ENCODE results near the gene CADPS2. TPM values are rescaled to one million over a fixed set of nuclear protein-coding genes. Genes with fewer than 3 reads are reported as not detected.

CADPS2 gene
- total RNA-seq, 1 donor from 2014 or later = 6.4 TPM

GRCh38 chr7:122364761-122365280 is 521.4 kb downstream of the CADPS2 start:
- H3K9ac ChIP-seq (ENCODE audit: low read length) = no peak overlapping the region
- H3K27me3 ChIP-seq (ENCODE audit: insufficient read depth, low read length) = no peaks in the 10 kb centered on the region
- Mint-ChIP-seq H3K4me3 (ENCODE audit: unreplicated experiment) (no peak overlapping the region), H3K27me3 (ENCODE audit: low read depth, unreplicated experiment) (no peaks in the 10 kb centered on the region), H3K9me3 (ENCODE audit: unreplicated experiment) (no peaks in the 10 kb centered on the region), H3K36me3 (ENCODE audit: low read depth, unreplicated experiment) (no peaks in the 10 kb centered on the region), H3K4me1 (ENCODE audit: low read depth, unreplicated experiment) (no peaks in the 10 kb centered on the region), H3K27ac (ENCODE audit: unreplicated experiment) (no peak overlapping the region)
- no peaks in the 10 kb centered on the region for H3K4me1 ChIP-seq (ENCODE audit: insufficient read depth, low read length)
- H3K4me3 ChIP-seq (ENCODE audit: insufficient read depth, low read depth, low read length) = no peak overlapping the region
- no peaks in the 10 kb centered on the region for H3K36me3 ChIP-seq (ENCODE audit: insufficient read depth, low read length)
- no peak for TF ChIP-seq EZH2 (IDR thresholded peaks at IDR 0.05; ENCODE audit: insufficient read depth, low read length)
- TF ChIP-seq, protein P1, sequence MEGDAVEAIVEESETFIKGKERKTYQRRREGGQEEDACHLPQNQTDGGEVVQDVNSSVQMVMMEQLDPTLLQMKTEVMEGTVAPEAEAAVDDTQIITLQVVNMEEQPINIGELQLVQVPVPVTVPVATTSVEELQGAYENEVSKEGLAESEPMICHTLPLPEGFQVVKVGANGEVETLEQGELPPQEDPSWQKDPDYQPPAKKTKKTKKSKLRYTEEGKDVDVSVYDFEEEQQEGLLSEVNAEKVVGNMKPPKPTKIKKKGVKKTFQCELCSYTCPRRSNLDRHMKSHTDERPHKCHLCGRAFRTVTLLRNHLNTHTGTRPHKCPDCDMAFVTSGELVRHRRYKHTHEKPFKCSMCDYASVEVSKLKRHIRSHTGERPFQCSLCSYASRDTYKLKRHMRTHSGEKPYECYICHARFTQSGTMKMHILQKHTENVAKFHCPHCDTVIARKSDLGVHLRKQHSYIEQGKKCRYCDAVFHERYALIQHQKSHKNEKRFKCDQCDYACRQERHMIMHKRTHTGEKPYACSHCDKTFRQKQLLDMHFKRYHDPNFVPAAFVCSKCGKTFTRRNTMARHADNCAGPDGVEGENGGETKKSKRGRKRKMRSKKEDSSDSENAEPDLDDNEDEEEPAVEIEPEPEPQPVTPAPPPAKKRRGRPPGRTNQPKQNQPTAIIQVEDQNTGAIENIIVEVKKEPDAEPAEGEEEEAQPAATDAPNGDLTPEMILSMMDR (IDR thresholded peaks at IDR 0.05; ENCODE audit: insufficient read depth, low read depth, low read length) = no peak
- FAIRE-seq (no peak), DNase-seq (ENCODE audit: low read depth) (no peak)
- no peak overlapping the region for H2AFZ ChIP-seq (ENCODE audit: low read depth, low read length)
- H3K79me2 ChIP-seq (ENCODE audit: insufficient read depth, low read length) = no peaks in the 10 kb centered on the region
- H3K27ac ChIP-seq (ENCODE audit: low read depth, low read length) = no peak overlapping the region
- H3K9me3 ChIP-seq (ENCODE audit: insufficient read depth, low read depth, low read length) = no peaks in the 10 kb centered on the region
- no peaks in the 10 kb centered on the region for H4K20me1 ChIP-seq (ENCODE audit: insufficient read depth, low read length)
- no peak overlapping the region for H3K4me2 ChIP-seq (ENCODE audit: low read length)

GRCh38 chr7:122363144-122363543 is 523.1 kb downstream of the CADPS2 start:
- H3K4me2 ChIP-seq (ENCODE audit: low read length) = no peak overlapping the region
- Mint-ChIP-seq H3K4me1 (ENCODE audit: low read depth, unreplicated experiment) (no peaks in the 10 kb centered on the region), H3K9me3 (ENCODE audit: unreplicated experiment) (no peaks in the 10 kb centered on the region), H3K36me3 (ENCODE audit: low read depth, unreplicated experiment) (no peaks in the 10 kb centered on the region), H3K27me3 (ENCODE audit: low read depth, unreplicated experiment) (no peaks in the 10 kb centered on the region), H3K4me3 (ENCODE audit: unreplicated experiment) (no peak overlapping the region), H3K27ac (ENCODE audit: unreplicated experiment) (no peak overlapping the region)
- no peak for DNase-seq (ENCODE audit: low read depth)
- H3K27me3 ChIP-seq (ENCODE audit: insufficient read depth, low read length) = no peaks in the 10 kb centered on the region
- H3K9me3 ChIP-seq (ENCODE audit: insufficient read depth, low read depth, low read length) = no peaks in the 10 kb centered on the region
- no peak overlapping the region for H3K27ac ChIP-seq (ENCODE audit: low read depth, low read length)
- H2AFZ ChIP-seq (ENCODE audit: low read depth, low read length) = no peak overlapping the region
- no peak for TF ChIP-seq EZH2 (IDR thresholded peaks at IDR 0.05; ENCODE audit: insufficient read depth, low read length)
- TF ChIP-seq, protein P1 (IDR thresholded peaks at IDR 0.05; ENCODE audit: insufficient read depth, low read depth, low read length) = no peak
- FAIRE-seq = peak; percentile 52
- no peaks in the 10 kb centered on the region for H3K4me1 ChIP-seq (ENCODE audit: insufficient read depth, low read length)
- H3K36me3 ChIP-seq (ENCODE audit: insufficient read depth, low read length) = no peaks in the 10 kb centered on the region
- no peak overlapping the region for H3K9ac ChIP-seq (ENCODE audit: low read length)
- no peaks in the 10 kb centered on the region for H4K20me1 ChIP-seq (ENCODE audit: insufficient read depth, low read length)
- no peaks in the 10 kb centered on the region for H3K79me2 ChIP-seq (ENCODE audit: insufficient read depth, low read length)
- H3K4me3 ChIP-seq (ENCODE audit: insufficient read depth, low read depth, low read length) = no peak overlapping the region

DNA sequence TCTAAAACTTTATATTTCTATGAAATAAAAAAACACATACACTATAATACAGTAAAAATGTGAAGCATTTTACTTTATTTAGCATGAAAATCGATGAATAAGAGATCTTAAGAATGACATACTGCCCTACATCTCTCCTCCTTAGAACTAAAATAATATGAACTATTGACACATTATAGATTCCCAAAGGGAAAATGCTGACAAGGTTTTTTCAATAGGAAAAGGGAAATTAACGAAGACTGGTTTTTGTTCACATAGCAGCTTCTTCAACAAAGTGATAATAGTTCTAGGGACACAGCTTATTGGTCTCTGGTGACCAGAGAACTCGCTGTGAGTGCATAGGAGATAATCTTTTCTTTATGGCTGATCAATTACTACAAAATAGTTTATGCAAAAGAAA is 523.8 kb downstream of the CADPS2 start:
- Histone ChIP-seq H3K9ac (ENCODE audit: low read length) (no peak overlapping the region), H3K9me3 (ENCODE audit: insufficient read depth, low read depth, low read length) (no peaks in the 10 kb centered on the region), H2AFZ (ENCODE audit: low read depth, low read length) (no peak overlapping the region), H3K27ac (ENCODE audit: low read depth, low read length) (no peak overlapping the region), H3K36me3 (ENCODE audit: insufficient read depth, low read length) (no peaks in the 10 kb centered on the region), H3K79me2 (ENCODE audit: insufficient read depth, low read length) (no peaks in the 10 kb centered on the region), H4K20me1 (ENCODE audit: insufficient read depth, low read length) (no peaks in the 10 kb centered on the region), H3K4me2 (ENCODE audit: low read length) (no peak overlapping the region), H3K4me1 (ENCODE audit: insufficient read depth, low read length) (no peaks in the 10 kb centered on the region), H3K4me3 (ENCODE audit: insufficient read depth, low read depth, low read length) (no peak overlapping the region), H3K27me3 (ENCODE audit: insufficient read depth, low read length) (no peaks in the 10 kb centered on the region)
- no peak overlapping the region for H3K4me3 Mint-ChIP-seq (ENCODE audit: unreplicated experiment)
- no peaks in the 10 kb centered on the region for H3K36me3 Mint-ChIP-seq (ENCODE audit: low read depth, unreplicated experiment)
- no peaks in the 10 kb centered on the region for H3K9me3 Mint-ChIP-seq (ENCODE audit: unreplicated experiment)
- H3K27me3 Mint-ChIP-seq (ENCODE audit: low read depth, unreplicated experiment) = no peaks in the 10 kb centered on the region
- no peak for FAIRE-seq
- H3K4me1 Mint-ChIP-seq (ENCODE audit: low read depth, unreplicated experiment) = no peaks in the 10 kb centered on the region
- DNase-seq (ENCODE audit: low read depth) = no peak
- no peak overlapping the region for H3K27ac Mint-ChIP-seq (ENCODE audit: unreplicated experiment)
- TF ChIP-seq, protein P1 (IDR thresholded peaks at IDR 0.05; ENCODE audit: insufficient read depth, low read depth, low read length) = no peak
- TF ChIP-seq EZH2 (IDR thresholded peaks at IDR 0.05; ENCODE audit: insufficient read depth, low read length) = no peak
